NCI-H2107 (cell line): ENCODE data around the gene MTR.

ENCODE experiments used
- DNase-seq: peaks from one replicate; lab custom pipeline; 2025; lab: John Stamatoyannopoulos, UW

Gene MTR

GRCh38 chr1:236779312-236779711 lies 15.8 kb upstream of the MTR start:
- no peak for DNase-seq

GRCh38 chr1:236785477-236785876 lies 9.6 kb upstream of the MTR start:
- no peak for DNase-seq

GRCh38 chr1:236786453-236786852 lies 8.6 kb upstream of the MTR start:
- DNase-seq: no peak

GRCh38 chr1:236794585-236795034 lies 482 bp upstream of the MTR start:
- DNase-seq: no peak

- no peak for DNase-seq
Measured at GRCh38 chr1:236795757-236796667, 920 bp downstream of the MTR start.

GRCh38 chr1:236799001-236799400 lies 3.9 kb downstream of the MTR start:
- DNase-seq: no peak

- DNase-seq: no peak
Measured at GRCh38 chr1:236800002-236800620, 5.0 kb downstream of the MTR start.

GRCh38 chr1:236800623-236801022 lies 5.5 kb downstream of the MTR start:
- no peak for DNase-seq

- no peak for DNase-seq
Measured at GRCh38 chr1:236802264-236802663, 7.2 kb downstream of the MTR start.

GRCh38 chr1:236806634-236807033 lies 11.5 kb downstream of the MTR start:
- DNase-seq: no peak

- no peak for DNase-seq
Measured at GRCh38 chr1:236808005-236808404, 12.9 kb downstream of the MTR start.

- no peak for DNase-seq
Measured at GRCh38 chr1:236808564-236809130, 13.6 kb downstream of the MTR start.

- no peak for DNase-seq
Measured at GRCh38 chr1:236809148-236809547, 14.1 kb downstream of the MTR start.

- no peak for DNase-seq
Measured at GRCh38 chr1:236810018-236810417, 14.9 kb downstream of the MTR start.

- DNase-seq: no peak
Measured at GRCh38 chr1:236812334-236813030, 17.4 kb downstream of the MTR start.

- no peak for DNase-seq
Measured at GRCh38 chr1:236815941-236816340, 20.8 kb downstream of the MTR start.

GRCh38 chr1:236819856-236820255 lies 24.8 kb downstream of the MTR start:
- no peak for DNase-seq

- no peak for DNase-seq
Measured at GRCh38 chr1:236821091-236821627, 26.1 kb downstream of the MTR start.

- DNase-seq: no peak
Measured at GRCh38 chr1:236823559-236823958, 28.5 kb downstream of the MTR start.

GRCh38 chr1:236829085-236829484 lies 34.0 kb downstream of the MTR start:
- DNase-seq: no peak

- DNase-seq: no peak
Measured at GRCh38 chr1:236830116-236830515, 35.0 kb downstream of the MTR start.

GRCh38 chr1:236830560-236830959 lies 35.5 kb downstream of the MTR start:
- no peak for DNase-seq
